Neuronal stem cell (in vitro differentiated cells): Measurements from ENCODE around the gene ADCY10.
A peak's percentile ranks its signal among the peaks of the same experiment; 100 is the strongest.

Source experiments
- DNase-seq: peaks from one replicate; pipeline ENCODE4 v3.0.0-alpha.2; 2013; ENCODE audit warnings: low spot score
- H2AFZ ChIP-seq: one replicate; pipeline ENCODE4 v1.6.1; 2013; ENCODE audit warnings: mild to moderate bottlenecking, low read length, inconsistent platforms
- H2AK5ac ChIP-seq: 2 replicates; pipeline ENCODE4 v1.6.1; 2013; ENCODE audit warnings: low read depth, mild to moderate bottlenecking, inconsistent platforms, low read length, moderate library complexity, mixed read lengths
- H2BK120ac ChIP-seq: 2 replicates; pipeline ENCODE4 v1.6.1; 2013; ENCODE audit warnings: low read depth, mild to moderate bottlenecking, inconsistent platforms, low read length, moderate library complexity, mixed read lengths
- H2BK12ac ChIP-seq: one replicate; pipeline ENCODE4 v1.6.1; 2013; ENCODE audit warnings: low read length, inconsistent platforms
- H2BK15ac ChIP-seq: 2 replicates; pipeline ENCODE4 v1.6.1; 2013; ENCODE audit warnings: mild to moderate bottlenecking, low read length, inconsistent platforms, mixed read lengths
- H2BK5ac ChIP-seq: one replicate; pipeline ENCODE4 v1.6.1; 2013; ENCODE audit warnings: inconsistent platforms, mild to moderate bottlenecking, low read length, moderate library complexity
- H3K14ac ChIP-seq: one replicate; pipeline ENCODE4 v1.6.1; 2013; ENCODE audit warnings: low read length, inconsistent platforms
- H3K18ac ChIP-seq: 2 replicates; pipeline ENCODE4 v1.6.1; 2013; ENCODE audit warnings: low read length, inconsistent platforms
- H3K23ac ChIP-seq: 2 replicates; pipeline ENCODE4 v1.6.1; 2013; ENCODE audit warnings: low read depth, mild to moderate bottlenecking, mixed read lengths, low read length, inconsistent platforms; ENCODE audit not compliant: poor library complexity
- H3K27ac ChIP-seq: replicated peaks from 3 replicates; pipeline ENCODE4 v1.5.1; 2013; ENCODE audit warnings: low read length, inconsistent platforms
- H3K27me3 ChIP-seq, 3 experiments: 2 replicates each; pipeline ENCODE4 v1.6.1; 2013; ENCODE audit warnings: low read length in 3 of 3, mild to moderate bottlenecking in 2 of 3, inconsistent platforms in 1 of 3, low read depth in 1 of 3, mixed read lengths in 1 of 3, moderate library complexity in 1 of 3; ENCODE audit not compliant: control insufficient read depth in 3 of 3, insufficient read depth in 3 of 3
- H3K36me3 ChIP-seq, 2 donors: replicated peaks in 1 of 2; 2 replicates each; pipeline ENCODE4 v1.6.1; 2013; ENCODE audit warnings: low read length in 2 of 2; ENCODE audit not compliant: control insufficient read depth in 2 of 2, insufficient read depth in 2 of 2
- H3K4ac ChIP-seq: 2 replicates; pipeline ENCODE4 v1.6.1; 2013; ENCODE audit warnings: inconsistent platforms, mild to moderate bottlenecking, low read length, moderate library complexity
- H3K4me1 ChIP-seq, 2 donors: 1 replicate in 1 of 2; 2 replicates in 1 of 2; pipeline ENCODE4 v1.6.1; 2013; ENCODE audit warnings: low read length in 2 of 2, low read depth in 1 of 2; ENCODE audit not compliant: control insufficient read depth in 2 of 2, insufficient read depth in 1 of 2
- H3K4me2 ChIP-seq: one replicate; pipeline ENCODE4 v1.6.1; 2013; ENCODE audit warnings: mild to moderate bottlenecking, low read length, inconsistent platforms; ENCODE audit not compliant: insufficient read depth, poor library complexity, severe bottlenecking
- H3K4me3 ChIP-seq, 2 donors: 2 replicates each; pipeline ENCODE4 v1.5.1; 2013; ENCODE audit warnings: low read length in 2 of 2, mild to moderate bottlenecking in 2 of 2, inconsistent platforms in 1 of 2, moderate library complexity in 1 of 2
- H3K79me1 ChIP-seq: one replicate; pipeline ENCODE4 v1.6.1; 2013; ENCODE audit warnings: low read depth, mild to moderate bottlenecking, inconsistent platforms, low read length, moderate library complexity
- H3K9ac ChIP-seq: one replicate; pipeline ENCODE4 v1.6.1; 2013; ENCODE audit warnings: mild to moderate bottlenecking, low read depth, low read length, inconsistent platforms; ENCODE audit not compliant: poor library complexity
- H3K9me3 ChIP-seq, 2 donors: replicated peaks in 1 of 2; 2 replicates each; pipeline versions ENCODE3 to v1.6.1; 2013; ENCODE audit warnings: low read length in 2 of 2, mild to moderate bottlenecking in 2 of 2, inconsistent platforms in 1 of 2, low read depth in 1 of 2, mixed read lengths in 1 of 2, moderate library complexity in 1 of 2; ENCODE audit not compliant: control insufficient read depth in 2 of 2, insufficient read depth in 1 of 2
- H4K8ac ChIP-seq: one replicate; pipeline ENCODE4 v1.6.1; 2013; ENCODE audit warnings: low read depth, mild to moderate bottlenecking, inconsistent platforms, low read length, moderate library complexity
- H4K91ac ChIP-seq: one replicate; pipeline ENCODE4 v1.6.1; 2013; ENCODE audit warnings: low read length, low read depth, mild to moderate bottlenecking, inconsistent platforms; ENCODE audit not compliant: poor library complexity
- WGBS, 2 donors: extraction: QIAGEN DNeasy Blood & Tissue Kit; methylation state at CpG; one replicate each; pipeline ENCODE4 v1.1.7; 2013; ENCODE audit warnings: missing lambda C conversion rate in 2 of 2, mixed read lengths in 1 of 2; ENCODE audit not compliant: insufficient read length in 2 of 2, insufficient replicate concordance in 1 of 2; ENCODE audit errors: extremely low coverage in 2 of 2; 5-methylcytosine and 5-hydroxymethylcytosine counted together

The ADCY10 gene

GRCh38 chr1:167938080-167938636 lies 24.2 kb upstream of the ADCY10 start:
- Histone ChIP-seq H4K8ac (no peak overlapping the region), H3K14ac (no peak overlapping the region), H2AFZ (no peak overlapping the region), H3K9me3 (no peaks in the 10 kb centered on the region), H4K91ac (no peak overlapping the region), H3K27me3 (no peaks in the 10 kb centered on the region), H3K18ac (no peak overlapping the region), H3K23ac (no peak overlapping the region), H2BK120ac (no peak overlapping the region), H3K79me1 (peaks cover 2% of the 10 kb centered on the region), H3K27ac (no peak overlapping the region), H3K4ac (no peak overlapping the region), H3K4me3 (peak overlapping the region in 1 of 2 donors; percentile 79), H3K9ac (no peak overlapping the region), H2AK5ac (no peak overlapping the region), H2BK15ac (no peak overlapping the region), H3K4me1 (peaks cover 0 to 8% of the 10 kb centered on the region in 2 donors), H2BK12ac (no peak overlapping the region), H3K4me2 (no peak overlapping the region), H3K36me3 (no peaks in the 10 kb centered on the region), H2BK5ac (no peak overlapping the region)
- WGBS, 2 donors, result no CpG with 5 or more reads among the region's 5 CpGs
- no peak for DNase-seq

- no peak overlapping the region for H2BK12ac ChIP-seq
- H3K23ac ChIP-seq, result no peak overlapping the region
- H3K18ac ChIP-seq, result no peak overlapping the region
- no peak overlapping the region for H4K8ac ChIP-seq
- H3K4ac ChIP-seq, result no peak overlapping the region
- H3K4me3 ChIP-seq, result peak overlapping the region; percentile 79 to 99
- H2BK120ac ChIP-seq, result no peak overlapping the region
- H3K4me1 ChIP-seq, result peaks cover 0 to 8% of the 10 kb centered on the region in 2 donors
- H3K4me2 ChIP-seq, result peak overlapping the region; percentile 69
- H2BK5ac ChIP-seq, result no peak overlapping the region
- WGBS, 2 donors, result no CpG with 5 or more reads among the region's 5 CpGs
- no peak overlapping the region for H3K9ac ChIP-seq
- H3K9me3 ChIP-seq, result no peaks in the 10 kb centered on the region
- H2AFZ ChIP-seq, result peak overlapping the region; percentile 94
- no peak for DNase-seq
- H4K91ac ChIP-seq, result no peak overlapping the region
- H3K36me3 ChIP-seq, result no peaks in the 10 kb centered on the region
- H2BK15ac ChIP-seq, result no peak overlapping the region
- no peaks in the 10 kb centered on the region for H3K27me3 ChIP-seq
- no peak overlapping the region for H3K14ac ChIP-seq
- peaks cover 2% of the 10 kb centered on the region for H3K79me1 ChIP-seq
- no peak overlapping the region for H2AK5ac ChIP-seq
- peak overlapping the region; percentile 95 for H3K27ac ChIP-seq
Observed at GRCh38 chr1:167937709-167938010, 23.7 kb upstream of the ADCY10 start.

GRCh38 chr1:167936930-167937708 lies 23.2 kb upstream of the ADCY10 start, which contains the start of gene MPC2:
TSS of gene MPC2 (minus strand) at chr1:167937072. CDS start at chr1:167935841, 1,231 bp downstream.
- peak within 1 kb of the TSS; percentile 72 for H3K4me2 ChIP-seq
- peak within 1 kb of the TSS; percentile 97 for H3K14ac ChIP-seq
- H3K4me3 ChIP-seq, result peak within 1 kb of the TSS; percentile 79 to 99
- peaks cover 0 to 8% of the 10 kb centered on the region in 2 donors for H3K4me1 ChIP-seq
- no peaks in the 10 kb centered on the region for H3K9me3 ChIP-seq
- no peak within 1 kb of the TSS for H4K91ac ChIP-seq
- peak; percentile 65 for DNase-seq
- peak within 1 kb of the TSS; percentile 94 for H2AFZ ChIP-seq
- peak within 1 kb of the TSS; percentile 8 for H2AK5ac ChIP-seq
- H2BK5ac ChIP-seq, result peak within 1 kb of the TSS; percentile 100
- H3K18ac ChIP-seq, result peak within 1 kb of the TSS; percentile 98
- peaks cover 2% of the 10 kb centered on the region for H3K79me1 ChIP-seq
- H3K9ac ChIP-seq, result peak within 1 kb of the TSS; percentile 90
- peak within 1 kb of the TSS; percentile 95 for H3K27ac ChIP-seq
- no peak within 1 kb of the TSS for H4K8ac ChIP-seq
- no peaks in the 10 kb centered on the region for H3K27me3 ChIP-seq
- H3K36me3 ChIP-seq, result no peaks in the 10 kb centered on the region
- peak within 1 kb of the TSS; percentile 92 for H3K23ac ChIP-seq
- WGBS, 2 donors, result no CpG with 5 or more reads among the region's 51 CpGs
- no peak within 1 kb of the TSS for H2BK120ac ChIP-seq
- peak within 1 kb of the TSS; percentile 76 for H2BK15ac ChIP-seq
- H2BK12ac ChIP-seq, result no peak within 1 kb of the TSS
- H3K4ac ChIP-seq, result peak within 1 kb of the TSS; percentile 71
